ENCODE data around the gene CPSF7. TPM values are rescaled to one million over a fixed set of nuclear protein-coding genes. Genes with fewer than 3 reads are reported as not detected.
A peak's percentile ranks its signal among the peaks of the same experiment; 100 is the strongest.

CPSF7 gene
- total RNA-seq, 4 donors from 2014 or later = 58.8 to 95.1 (median 72.8) TPM

DNA sequence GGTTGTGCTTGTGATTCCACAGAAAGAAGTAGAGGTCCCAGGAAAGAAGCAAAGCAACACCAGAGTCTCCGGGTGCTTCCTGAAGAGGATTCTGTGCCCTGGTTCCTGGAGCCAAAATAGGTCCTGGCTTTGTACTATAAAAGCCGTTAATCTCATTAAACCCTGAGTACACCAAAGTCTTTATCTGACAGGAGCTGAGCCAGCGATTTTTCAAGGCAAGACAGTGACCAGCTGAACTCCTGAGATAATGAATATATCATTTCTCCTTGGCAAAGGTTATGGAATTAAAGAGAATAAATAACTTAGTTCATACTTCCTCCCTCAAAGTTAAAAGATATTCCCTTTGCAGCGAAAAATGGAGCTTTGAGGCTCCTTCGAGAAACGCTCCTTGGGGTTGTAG, 62.4 kb downstream of the CPSF7 start:
- intact Hi-C loops (cut with DNase I) = no loop called here
- peaks cover 6 to 10% of the 10 kb centered on the region in 2 donors for H3K4me1 ChIP-seq
- 91 to 95% methylated on average over 6 of the region's 6 CpGs for WGBS, 2 donors
- H3K27me3 ChIP-seq = no peaks in the 10 kb centered on the region
- H3K9me3 ChIP-seq = no peaks in the 10 kb centered on the region
- no peak overlapping the region for H3K4me3 ChIP-seq (replicated peaks in 1 of 3)
- TF ChIP-seq CTCF (IDR thresholded peaks at IDR 0.05) = no peak
- TF ChIP-seq POLR2A (IDR thresholded peaks at IDR 0.05) = no peak
- no peak overlapping the region for H3K27ac ChIP-seq
- DNase-seq = no peak
- H3K36me3 ChIP-seq = peaks cover 35 to 56% of the 10 kb centered on the region in 2 donors

DNA sequence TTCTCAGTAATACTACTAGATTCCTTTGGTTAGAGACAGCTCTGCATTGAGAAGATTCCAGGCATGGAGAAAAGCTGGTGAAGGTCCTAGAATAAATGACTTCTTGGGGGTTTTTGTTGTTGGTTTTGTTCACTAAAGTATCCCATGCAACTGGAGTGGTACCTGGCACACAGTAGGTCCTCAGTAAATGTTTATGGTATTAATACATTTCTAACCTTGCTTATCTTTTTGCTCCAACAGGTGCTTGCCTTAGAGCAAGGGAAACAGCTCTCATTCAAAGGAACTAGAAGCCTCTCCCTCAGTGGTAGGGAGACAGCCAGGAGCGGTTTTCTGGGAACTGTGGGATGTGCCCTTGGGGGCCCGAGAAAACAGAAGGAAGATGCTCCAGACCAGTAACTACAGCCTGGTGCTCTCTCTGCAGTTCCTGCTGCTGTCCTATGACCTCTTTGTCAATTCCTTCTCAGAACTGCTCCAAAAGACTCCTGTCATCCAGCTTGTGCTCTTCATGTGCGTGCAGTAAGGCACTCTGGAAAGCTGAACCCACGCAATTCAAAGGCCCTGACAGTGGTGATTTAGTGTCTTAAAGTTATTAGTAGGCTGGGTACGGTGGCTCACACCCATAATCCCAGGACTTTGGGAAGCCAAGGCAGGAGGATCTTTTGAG, 65.6 kb downstream of the CPSF7 start:
- DNase-seq = no peak
- peaks cover 31 to 46% of the 10 kb centered on the region in 2 donors for H3K36me3 ChIP-seq
- WGBS, 2 donors = 91 to 95% methylated on average over 4 to 5 of the region's 5 CpGs
- TF ChIP-seq POLR2A (IDR thresholded peaks at IDR 0.05) = no peak
- no peak for TF ChIP-seq CTCF (IDR thresholded peaks at IDR 0.05)
- intact Hi-C loops (cut with DNase I) = no loop called here
- H3K9me3 ChIP-seq = no peaks in the 10 kb centered on the region
- H3K27me3 ChIP-seq = no peaks in the 10 kb centered on the region
- no peak overlapping the region for H3K4me3 ChIP-seq (replicated peaks in 1 of 3)
- no peak overlapping the region for H3K27ac ChIP-seq
- peaks cover 12 to 20% of the 10 kb centered on the region in 2 donors for H3K4me1 ChIP-seq

DNA sequence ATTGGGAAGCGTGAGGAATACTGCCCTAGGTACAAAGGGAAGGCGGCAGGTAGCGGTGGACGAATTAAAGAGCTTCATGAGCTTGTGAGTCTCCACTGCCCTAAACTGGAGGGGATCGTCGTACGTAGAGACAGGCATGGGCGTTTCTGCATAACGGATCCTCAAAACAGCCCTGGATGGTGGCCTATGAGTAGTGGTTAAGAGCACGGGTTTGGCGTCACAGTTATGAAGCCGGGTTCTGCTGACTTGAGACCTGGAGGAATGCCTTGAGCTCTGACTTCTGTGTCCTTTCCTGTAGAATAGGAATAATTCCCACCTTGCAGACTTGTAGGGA, 67.3 kb downstream of the CPSF7 start:
- Histone ChIP-seq H3K9me3 (no peaks in the 10 kb centered on the region), H3K36me3 (peaks cover 17 to 30% of the 10 kb centered on the region in 2 donors), H3K27me3 (no peaks in the 10 kb centered on the region), H3K4me1 (peaks cover 12 to 20% of the 10 kb centered on the region in 2 donors), H3K27ac (peak overlapping the region; percentile 16 to 97 (median 94)), H3K4me3 (replicated peaks in 1 of 3) (peak overlapping the region; percentile 9 to 61 (median 61))
- no peak for TF ChIP-seq POLR2A (IDR thresholded peaks at IDR 0.05)
- no peak for TF ChIP-seq CTCF (IDR thresholded peaks at IDR 0.05)
- DNase-seq = peak; percentile 15 to 29
- 0 to 2% methylated on average over 9 to 12 of the region's 12 CpGs for WGBS, 2 donors
- intact Hi-C loops (cut with DNase I) = no loop called here

- WGBS, 2 donors = 0% methylated on average over 21 to 30 of the region's 63 CpGs
Observed at GRCh38 chr11:61361741-61362541, 67.8 kb downstream of the CPSF7 start, which contains the start of the genes CYB561A3 and TMEM138. CYB561A3 (minus strand) TSS chr11:61361882; CDS start chr11:61356713, 5,169 bp downstream. TMEM138 (plus strand) TSS chr11:61362374; CDS start chr11:61364391, 2,017 bp downstream.

More at GRCh38 chr11:61361741-61362541, 67.8 kb downstream of the CPSF7 start, which contains the start of the genes CYB561A3 and TMEM138:
- H3K27ac ChIP-seq = peak within 1 kb of the TSS; percentile 94 to 97 (median 95)
- intact Hi-C loops (cut with DNase I) = no loop called here
- H3K4me1 ChIP-seq = peaks cover 12 to 20% of the 10 kb centered on the region in 2 donors
- peak within 1 kb of the TSS; percentile 9 to 69 (median 61) for H3K4me3 ChIP-seq (replicated peaks in 1 of 3)
- H3K36me3 ChIP-seq = peaks cover 16 to 24% of the 10 kb centered on the region in 2 donors
- no peaks in the 10 kb centered on the region for H3K9me3 ChIP-seq
- DNase-seq = peak; percentile 93 to 94
- H3K27me3 ChIP-seq = no peaks in the 10 kb centered on the region
- TF ChIP-seq CTCF (IDR thresholded peaks at IDR 0.05) (no peak), POLR2A (IDR thresholded peaks at IDR 0.05) (peak; percentile 25 to 92)

Data from thyroid gland (tissue), 4 donors.